K562 (cell line): ENCODE measurements around the gene B3GLCT. TPM values are rescaled to one million over a fixed set of nuclear protein-coding genes. Genes with fewer than 3 reads are reported as not detected.

Experiments used
- ATAC-seq: fragments of 200-7000 bp; cut with Tn5 transposase; 3 replicates; pipeline ENCODE4 v1.9.1; 2020; ENCODE audit warnings: moderate library complexity
- BruUV-seq: library from RNA; stranded (reverse); fragments of 400-500 nt; replicated peaks from 2 replicates; lab custom pipeline; 2021; lab: Mats Ljungman, UMichigan
- CTCF ChIA-PET: fragments of 300-600 bp; formaldehyde crosslinking; extraction: SDS; loops from one replicate; lab custom pipeline; 2021; ENCODE audit warnings: low intra/inter-chr PET ratio; lab: Yijun Ruan, JAX
- POLR2A ChIA-PET: fragments of 300-600, 350-650 bp; sonication (Branson Sonifier 250); formaldehyde crosslinking; extraction: SDS; loops from one replicate; lab custom pipeline; 2021; ENCODE audit warnings: antibody characterized with exemption, inconsistent platforms; lab: Yijun Ruan, JAX
- DNase-seq, 4 experiments: peaks; one replicate each; pipeline versions ENCODE4 v3.0.0 to v3.0.0-alpha.2; 2011 to 2018; ENCODE audit warnings: low spot score in 3 of 4, mixed read lengths in 3 of 4; ENCODE audit errors: extremely low read depth in 1 of 4
- FAIRE-seq: peaks from 2 replicates; lab custom pipeline; 2011; peaks lifted over from hg19 to GRCh38; lab: Jason Lieb, UNC
- H2AFZ ChIP-seq: 2 replicates; pipeline ENCODE4 v1.6.0; 2011; ENCODE audit warnings: low read depth, low read length, control low read depth, inconsistent platforms
- H3K27ac ChIP-seq: fragments of 200-600 bp; 3 replicates; pipeline ENCODE4 v1.8.0; 2011; ENCODE audit warnings: low read depth, mild to moderate bottlenecking, control low read depth, inconsistent platforms, low read length, moderate library complexity, mixed read lengths; ENCODE audit errors: extremely low read depth
- H3K27me3 ChIP-seq, 2 experiments: fragments of 300-600 bp in 1 of 2; 2 replicates in 1 of 2; 3 replicates in 1 of 2; pipeline versions ENCODE4 v1.6.0 to v1.8.0; 2011; ENCODE audit warnings: inconsistent platforms in 2 of 2, low read length in 2 of 2, mild to moderate bottlenecking in 1 of 2, mixed read lengths in 1 of 2, moderate library complexity in 1 of 2; ENCODE audit not compliant: control insufficient read depth in 2 of 2, insufficient read depth in 2 of 2
- H3K36me3 ChIP-seq: fragments of 300-600 bp; 3 replicates; pipeline ENCODE4 v1.8.0; 2011; ENCODE audit warnings: mild to moderate bottlenecking, low read length, inconsistent platforms; ENCODE audit not compliant: control insufficient read depth, insufficient read depth
- H3K4me1 ChIP-seq, 2 experiments: fragments of 200-600 bp in 1 of 2; replicated peaks in 1 of 2; 2 replicates in 1 of 2; 3 replicates in 1 of 2; pipeline versions ENCODE4 v1.5.1 to v1.8.0; 2011; ENCODE audit warnings: inconsistent platforms in 2 of 2, low read length in 2 of 2, mild to moderate bottlenecking in 1 of 2, mixed read lengths in 1 of 2, moderate library complexity in 1 of 2; ENCODE audit not compliant: control insufficient read depth in 2 of 2, insufficient read depth in 2 of 2
- H3K4me2 ChIP-seq: 2 replicates; pipeline ENCODE4 v1.6.1; 2011; ENCODE audit warnings: low read length, control low read depth, inconsistent platforms, mixed read lengths; ENCODE audit not compliant: insufficient read depth
- H3K4me3 ChIP-seq: fragments of 200-600 bp; sonication (generic), shearing (Covaris generic); 2 replicates; pipeline ENCODE4 v1.5.1; 2016; ENCODE audit warnings: control low read depth, inconsistent platforms
- H3K79me2 ChIP-seq: fragments of 200-600 bp; 3 replicates; pipeline ENCODE4 v1.8.0; 2011; ENCODE audit warnings: low read length, inconsistent platforms; ENCODE audit not compliant: control insufficient read depth, insufficient read depth
- H3K9ac ChIP-seq, 2 experiments: 2 replicates each; pipeline versions ENCODE4 v1.6.0 to v1.6.1; 2011; ENCODE audit warnings: low read depth in 2 of 2, low read length in 2 of 2, control low read depth in 1 of 2, inconsistent platforms in 1 of 2, mild to moderate bottlenecking in 1 of 2, mixed read lengths in 1 of 2; ENCODE audit not compliant: insufficient read depth in 1 of 2
- H3K9me1 ChIP-seq: one replicate; pipeline ENCODE4 v1.6.0; 2011; ENCODE audit warnings: inconsistent platforms, mild to moderate bottlenecking, low read length, moderate library complexity; ENCODE audit not compliant: control insufficient read depth, insufficient read depth
- H3K9me3 ChIP-seq: replicated peaks from 2 replicates; pipeline ENCODE4 v1.5.1; 2011; ENCODE audit warnings: low read depth, low read length, inconsistent platforms; ENCODE audit not compliant: control insufficient read depth, insufficient read depth
- H4K20me1 ChIP-seq: replicated peaks from 2 replicates; pipeline ENCODE4 v1.6.1; 2011; ENCODE audit warnings: low read length, inconsistent platforms, mixed read lengths; ENCODE audit not compliant: control insufficient read depth, insufficient read depth
- CBFA2T3 ChIP-seq: fragments of 450-650 bp; IDR thresholded peaks from 2 replicates; pipeline ENCODE4 v1.6.1; 2017
- CC2D1A ChIP-seq: fragments of 450-650 bp; IDR thresholded peaks from 2 replicates; pipeline ENCODE4 v1.6.1; 2017; ENCODE audit warnings: mild to moderate bottlenecking
- HOXB6 ChIP-seq: fragments of 250-450 bp; sonication (Bioruptor Pico); IDR thresholded peaks from 2 replicates; pipeline ENCODE4 v1.5.1; 2022; ENCODE audit warnings: mild to moderate bottlenecking, borderline replicate concordance
- SAP30 ChIP-seq: fragments of 200-600 bp; sonication (generic); IDR thresholded peaks from 2 replicates; pipeline ENCODE4 v1.6.1; 2012; ENCODE audit warnings: borderline replicate concordance, low read depth, mild to moderate bottlenecking, moderate library complexity, low read length, control low read depth, inconsistent platforms; ENCODE audit not compliant: insufficient read depth, poor library complexity, severe bottlenecking
- TEAD2 ChIP-seq: fragments of 450-650 bp; IDR thresholded peaks from 2 replicates; pipeline ENCODE4 v1.6.1; 2016; ENCODE audit warnings: missing genetic modification characterization, control low read depth, missing compliant biosample characterization
- ZBED1 ChIP-seq: IDR thresholded peaks from 2 replicates; pipeline ENCODE4 v1.6.1; 2014
- ZBTB40 ChIP-seq, 2 experiments: fragments of 450-650 bp in 1 of 2; sonication (generic) in 1 of 2; formaldehyde crosslinking in 1 of 2; IDR thresholded peaks; 2 replicates each; pipeline versions ENCODE4 v1.7.1 to v1.9.0; 2016 to 2022; ENCODE audit warnings: inconsistent platforms in 1 of 2, mild to moderate bottlenecking in 1 of 2, missing genetic modification reagents in 1 of 2
- ZNF280B ChIP-seq: fragments of 250-450 bp; sonication (Bioruptor Pico); IDR thresholded peaks from 2 replicates; pipeline ENCODE4 v1.5.1; 2021; ENCODE audit warnings: mild to moderate bottlenecking
- WGBS: fragments of 100-300 bp; shearing (Covaris generic); methylation state at CpG from one replicate; pipeline ENCODE4 v1.1.6; 2016; ENCODE audit warnings: low coverage, mixed read lengths; ENCODE audit not compliant: insufficient coverage; ENCODE audit errors: missing lambda C conversion rate; 5-methylcytosine and 5-hydroxymethylcytosine counted together
- in situ Hi-C: fragments of 300-500 bp; cut with MboI; formaldehyde crosslinking; loops from 4 replicates; pipeline ENCODE4 v1.15.0; 2018; ENCODE audit warnings: inconsistent platforms, mixed read lengths
- intact Hi-C: fragments of 100-400 bp; cut with micrococcal nuclease; formaldehyde crosslinking; loops from 2 replicates; pipeline ENCODE4 v1.14.2; 2022
- polyA plus RNA-seq, 8 experiments: library from polyadenylated mRNA; depleted of rRNA in 4 of 8; stranded (reverse) in 5 of 8; unstranded in 3 of 8; fragments of >200 nt; fragmentation: Nextera tagmentation in 2 of 8; fragmentation: Illumina TruSeq in 1 of 8; extraction: Ambion mirVana in 2 of 8; extraction: Trizol in 1 of 8; gene quantifications; 2 replicates each; pipeline versions ENCODE4 v1.2.1 to v1.2.3, GENCODE V29; 2011 to 2014; ENCODE audit warnings: inconsistent platforms in 1 of 8, missing spikeins in 1 of 8
- total RNA-seq, 7 experiments: library from RNA; depleted of rRNA in 6 of 7; stranded (reverse); fragments of >200 nt in 6 of 7; fragmentation: Illumina TruSeq in 2 of 7; extraction: Trizol in 2 of 7; gene quantifications; 2 replicates each; pipeline versions ENCODE4 v1.2.1 to v1.2.3, GENCODE V29; 2011 to 2021; ENCODE audit warnings: low replicate concordance in 1 of 7
- TF ChIP-seq, protein P1 (sequence below): fragments of 450-650 bp; formaldehyde crosslinking; IDR thresholded peaks from 2 replicates; pipeline ENCODE4 v1.4.0; 2020; ENCODE audit warnings: mild to moderate bottlenecking, moderate library complexity

Gene B3GLCT
- total and polyA plus RNA-seq, 9 of the 15 experiments (the other 6 are each of a cell fraction or from before 2014, with no cell fraction given) = 1.1 to 5.1 (median 2.9) TPM

GRCh38 chr13:31179241-31179640 lies 20.5 kb upstream of the B3GLCT start:
- no peak for DNase-seq
- H3K4me3 ChIP-seq = no peak overlapping the region
- TF ChIP-seq ZNF280B (CRISPR knock-in tag) (no peak), ZBED1 (no peak), ZBTB40 (IDR thresholded peaks at IDR 0.05) (no peak), ZBTB40 (CRISPR knock-in tag; IDR thresholded peaks at IDR 0.05) (no peak), HOXB6 (CRISPR knock-in tag) (no peak), SAP30 (no peak), CC2D1A (no peak), TEAD2 (tag) (no peak), CBFA2T3 (no peak)
- TF ChIP-seq, protein P1, sequence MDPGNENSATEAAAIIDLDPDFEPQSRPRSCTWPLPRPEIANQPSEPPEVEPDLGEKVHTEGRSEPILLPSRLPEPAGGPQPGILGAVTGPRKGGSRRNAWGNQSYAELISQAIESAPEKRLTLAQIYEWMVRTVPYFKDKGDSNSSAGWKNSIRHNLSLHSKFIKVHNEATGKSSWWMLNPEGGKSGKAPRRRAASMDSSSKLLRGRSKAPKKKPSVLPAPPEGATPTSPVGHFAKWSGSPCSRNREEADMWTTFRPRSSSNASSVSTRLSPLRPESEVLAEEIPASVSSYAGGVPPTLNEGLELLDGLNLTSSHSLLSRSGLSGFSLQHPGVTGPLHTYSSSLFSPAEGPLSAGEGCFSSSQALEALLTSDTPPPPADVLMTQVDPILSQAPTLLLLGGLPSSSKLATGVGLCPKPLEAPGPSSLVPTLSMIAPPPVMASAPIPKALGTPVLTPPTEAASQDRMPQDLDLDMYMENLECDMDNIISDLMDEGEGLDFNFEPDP (CRISPR knock-in tag) = no peak
- no peak overlapping the region for H3K27ac ChIP-seq
- H3K27me3 ChIP-seq = no peaks in the 10 kb centered on the region
- no peak overlapping the region for H3K4me2 ChIP-seq
- H3K9ac ChIP-seq = no peak overlapping the region
- 26% methylated on average over 7 of the region's 8 CpGs for WGBS
- no peak for FAIRE-seq
- no peak overlapping the region for H2AFZ ChIP-seq
- intact Hi-C loops = no loop called here
- H4K20me1 ChIP-seq = no peaks in the 10 kb centered on the region
- no peaks in the 10 kb centered on the region for H3K4me1 ChIP-seq
- in situ Hi-C loops = no loop called here
- no TSS peak for BruUV-seq
- H3K9me1 ChIP-seq = no peaks in the 10 kb centered on the region
- ATAC-seq = no peak
- no peaks in the 10 kb centered on the region for H3K9me3 ChIP-seq
- H3K79me2 ChIP-seq = no peaks in the 10 kb centered on the region
- POLR2A ChIA-PET = no interaction called here
- H3K36me3 ChIP-seq = no peaks in the 10 kb centered on the region
- CTCF ChIA-PET = no interaction called here
